Peyer's patch (tissue), 4 donors: Measurements from ENCODE around the gene MCF2L. TPM values are rescaled to one million over a fixed set of nuclear protein-coding genes. Genes with fewer than 3 reads are reported as not detected.
"Not testable (repeated sequence)": the region's sequence is repeated elsewhere in the genome, so short reads cannot be mapped to it uniquely, and the experiment has no call there.

Experiments
- DNase-seq, 3 donors: peaks; one replicate each; pipeline ENCODE4 v3.0.0-alpha.2; 2017 to 2019
- H3K27ac ChIP-seq, 4 donors: fragments of 200-600 bp; sonication (generic); one replicate each; pipeline ENCODE4 v1.5.1; 2016 to 2019
- H3K27me3 ChIP-seq, 2 donors: fragments of 200-600 bp; sonication (generic); one replicate each; pipeline ENCODE4 v1.5.1; 2019
- H3K36me3 ChIP-seq, 3 donors: fragments of 200-600 bp; sonication (generic); one replicate each; pipeline ENCODE4 v1.5.1; 2016 to 2019
- H3K4me1 ChIP-seq, 4 donors: fragments of 200-600 bp; sonication (generic); one replicate each; pipeline ENCODE4 v1.5.1; 2016 to 2019
- H3K4me3 ChIP-seq, 4 donors: fragments of 200-600 bp; sonication (generic); 1 replicate in 3 of 4; 2 replicates in 1 of 4; pipeline ENCODE4 v1.5.1; 2016 to 2019; ENCODE audit warnings: mild to moderate bottlenecking in 1 of 4
- H3K9me3 ChIP-seq, 4 donors: fragments of 200-600 bp; sonication (generic); one replicate each; pipeline ENCODE4 v1.5.1; 2016 to 2019; ENCODE audit warnings: mild to moderate bottlenecking in 1 of 4
- POLR2A ChIP-seq, 2 donors: fragments of 450-650 bp; IDR thresholded peaks; one replicate each; pipeline ENCODE4 v1.5.1; 2017; ENCODE audit warnings: antibody characterized with exemption in 2 of 2, mild to moderate bottlenecking in 2 of 2, moderate library complexity in 2 of 2
- total RNA-seq, 4 donors: library from RNA; depleted of rRNA; stranded (reverse); fragments of >200 nt; gene quantifications; one replicate each; pipeline ENCODE4 v1.1.0, GENCODE V29; 2016
- TF ChIP-seq, protein P1 (sequence below), 6 experiments: fragments of 450-650 bp in 4 of 6; fragments of 200-600 bp in 2 of 6; sonication (generic) in 1 of 6; IDR thresholded peaks; one replicate each; pipeline ENCODE4 v1.5.1; 2017 to 2019; ENCODE audit warnings: antibody characterized with exemption in 6 of 6, mild to moderate bottlenecking in 3 of 6, moderate library complexity in 1 of 6

The MCF2L gene
- total RNA-seq, 4 donors from 2014 or later: 81.4 to 165 (median 149) TPM

DNA sequence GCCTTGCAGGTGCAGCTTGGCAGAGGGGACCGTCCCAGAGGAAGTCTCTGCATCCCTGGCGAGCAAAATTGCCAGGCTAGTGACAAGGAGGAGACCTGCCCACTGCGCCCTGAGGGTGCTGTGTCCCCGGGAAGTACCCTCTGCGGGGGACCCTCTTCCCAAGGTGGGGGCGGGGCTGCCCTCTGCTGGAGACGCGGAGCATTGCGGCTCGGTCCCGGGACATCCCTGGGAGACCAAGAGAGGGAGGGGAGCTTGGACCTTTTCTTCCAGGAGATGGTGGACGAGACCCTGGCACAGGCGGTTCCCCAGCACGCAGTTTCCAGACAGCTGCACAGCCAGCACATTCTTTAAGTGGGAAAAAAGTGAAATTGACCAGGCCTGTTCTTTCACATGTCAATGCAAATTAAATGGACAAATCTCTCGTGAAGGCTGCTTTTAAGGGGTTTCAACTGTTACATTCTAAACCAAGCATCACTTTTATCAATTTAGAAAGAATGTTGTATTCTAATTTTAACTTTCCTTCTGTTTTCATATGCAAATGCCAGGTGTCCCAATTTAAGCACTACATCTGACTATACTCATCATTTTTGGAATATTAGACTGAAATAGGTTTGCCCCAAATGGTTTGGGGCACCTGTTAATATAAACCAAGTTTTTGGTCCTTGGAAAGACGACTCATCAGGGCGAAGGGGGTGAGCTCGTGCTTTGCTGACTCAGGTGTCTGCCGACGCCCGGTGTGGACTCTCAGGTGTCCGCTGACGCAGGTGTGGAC is 60.7 kb downstream of the MCF2L start:
- peak in 2 of 3 donors; percentile 59 to 65 for DNase-seq
- H3K4me3 ChIP-seq: no peak overlapping the region
- no peaks in the 10 kb centered on the region for H3K27me3 ChIP-seq
- H3K27ac ChIP-seq: no peak overlapping the region
- TF ChIP-seq POLR2A (IDR thresholded peaks at IDR 0.05): no peak
- TF ChIP-seq, protein P1, sequence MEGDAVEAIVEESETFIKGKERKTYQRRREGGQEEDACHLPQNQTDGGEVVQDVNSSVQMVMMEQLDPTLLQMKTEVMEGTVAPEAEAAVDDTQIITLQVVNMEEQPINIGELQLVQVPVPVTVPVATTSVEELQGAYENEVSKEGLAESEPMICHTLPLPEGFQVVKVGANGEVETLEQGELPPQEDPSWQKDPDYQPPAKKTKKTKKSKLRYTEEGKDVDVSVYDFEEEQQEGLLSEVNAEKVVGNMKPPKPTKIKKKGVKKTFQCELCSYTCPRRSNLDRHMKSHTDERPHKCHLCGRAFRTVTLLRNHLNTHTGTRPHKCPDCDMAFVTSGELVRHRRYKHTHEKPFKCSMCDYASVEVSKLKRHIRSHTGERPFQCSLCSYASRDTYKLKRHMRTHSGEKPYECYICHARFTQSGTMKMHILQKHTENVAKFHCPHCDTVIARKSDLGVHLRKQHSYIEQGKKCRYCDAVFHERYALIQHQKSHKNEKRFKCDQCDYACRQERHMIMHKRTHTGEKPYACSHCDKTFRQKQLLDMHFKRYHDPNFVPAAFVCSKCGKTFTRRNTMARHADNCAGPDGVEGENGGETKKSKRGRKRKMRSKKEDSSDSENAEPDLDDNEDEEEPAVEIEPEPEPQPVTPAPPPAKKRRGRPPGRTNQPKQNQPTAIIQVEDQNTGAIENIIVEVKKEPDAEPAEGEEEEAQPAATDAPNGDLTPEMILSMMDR (IDR thresholded peaks at IDR 0.05): peak in 5 of 6 experiments; percentile 44 to 74 (median 68)
- H3K36me3 ChIP-seq: no peaks in the 10 kb centered on the region
- no peaks in the 10 kb centered on the region for H3K9me3 ChIP-seq
- H3K4me1 ChIP-seq: no peaks in the 10 kb centered on the region

DNA sequence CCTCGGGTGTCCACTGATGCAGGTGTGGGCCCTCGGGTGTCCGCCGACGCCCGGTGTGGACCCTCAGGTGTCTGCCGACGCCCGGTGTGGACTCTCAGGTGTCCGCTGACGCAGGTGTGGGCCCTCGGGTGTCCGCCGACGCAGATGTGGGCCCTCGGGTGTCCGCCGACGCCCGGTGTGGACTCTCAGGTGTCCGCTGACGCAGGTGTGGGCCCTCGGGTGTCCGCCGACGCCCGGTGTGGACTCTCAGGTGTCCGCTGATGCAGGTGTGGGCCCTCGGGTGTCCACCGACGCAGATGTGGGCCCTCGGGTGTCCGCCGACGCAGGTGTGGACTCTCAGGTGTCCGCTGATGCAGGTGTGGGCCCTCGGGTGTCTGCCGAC is 61.2 kb downstream of the MCF2L start:
- H3K36me3 ChIP-seq, H3K9me3 ChIP-seq, H3K27ac ChIP-seq, DNase-seq, H3K4me1 ChIP-seq, H3K4me3 ChIP-seq, H3K27me3 ChIP-seq: not testable (repeated sequence)

DNA sequence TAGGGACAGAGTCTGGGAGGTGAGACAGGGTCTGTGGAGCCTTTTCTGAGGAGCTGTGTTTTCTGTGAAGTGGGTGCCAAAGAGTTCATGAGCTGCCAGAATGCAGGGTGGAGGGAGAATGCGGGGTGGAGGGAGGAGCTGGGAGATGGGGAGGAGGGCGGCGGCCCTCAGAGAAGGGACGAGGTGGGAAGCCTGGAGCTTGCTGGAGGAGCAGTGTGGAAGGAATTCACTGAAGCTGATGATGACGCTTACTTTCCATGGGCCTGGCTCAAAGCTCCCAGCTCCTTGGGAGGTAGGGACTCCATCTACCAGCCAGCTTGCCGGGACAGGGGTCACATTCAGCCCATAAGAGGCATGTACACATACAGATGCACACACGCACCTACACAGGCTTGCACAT is 62.5 kb downstream of the MCF2L start:
- no peak for DNase-seq
- Histone ChIP-seq H3K4me3 (no peak overlapping the region), H3K27ac (no peak overlapping the region), H3K9me3 (no peaks in the 10 kb centered on the region), H3K36me3 (no peaks in the 10 kb centered on the region), H3K27me3 (no peaks in the 10 kb centered on the region), H3K4me1 (no peaks in the 10 kb centered on the region)
- TF ChIP-seq, protein P1 (IDR thresholded peaks at IDR 0.05): no peak
- TF ChIP-seq POLR2A (IDR thresholded peaks at IDR 0.05): no peak

- Histone ChIP-seq H3K27me3 (no peaks in the 10 kb centered on the region), H3K36me3 (no peaks in the 10 kb centered on the region), H3K4me3 (no peak overlapping the region), H3K27ac (no peak overlapping the region), H3K4me1 (no peaks in the 10 kb centered on the region), H3K9me3 (no peaks in the 10 kb centered on the region)
- no peak for DNase-seq
- TF ChIP-seq, protein P1 (IDR thresholded peaks at IDR 0.05): no peak
- TF ChIP-seq POLR2A (IDR thresholded peaks at IDR 0.05): no peak
These were observed 63.3 kb downstream of the MCF2L start for GRCh38 chr13:113032291-113032690.

DNA sequence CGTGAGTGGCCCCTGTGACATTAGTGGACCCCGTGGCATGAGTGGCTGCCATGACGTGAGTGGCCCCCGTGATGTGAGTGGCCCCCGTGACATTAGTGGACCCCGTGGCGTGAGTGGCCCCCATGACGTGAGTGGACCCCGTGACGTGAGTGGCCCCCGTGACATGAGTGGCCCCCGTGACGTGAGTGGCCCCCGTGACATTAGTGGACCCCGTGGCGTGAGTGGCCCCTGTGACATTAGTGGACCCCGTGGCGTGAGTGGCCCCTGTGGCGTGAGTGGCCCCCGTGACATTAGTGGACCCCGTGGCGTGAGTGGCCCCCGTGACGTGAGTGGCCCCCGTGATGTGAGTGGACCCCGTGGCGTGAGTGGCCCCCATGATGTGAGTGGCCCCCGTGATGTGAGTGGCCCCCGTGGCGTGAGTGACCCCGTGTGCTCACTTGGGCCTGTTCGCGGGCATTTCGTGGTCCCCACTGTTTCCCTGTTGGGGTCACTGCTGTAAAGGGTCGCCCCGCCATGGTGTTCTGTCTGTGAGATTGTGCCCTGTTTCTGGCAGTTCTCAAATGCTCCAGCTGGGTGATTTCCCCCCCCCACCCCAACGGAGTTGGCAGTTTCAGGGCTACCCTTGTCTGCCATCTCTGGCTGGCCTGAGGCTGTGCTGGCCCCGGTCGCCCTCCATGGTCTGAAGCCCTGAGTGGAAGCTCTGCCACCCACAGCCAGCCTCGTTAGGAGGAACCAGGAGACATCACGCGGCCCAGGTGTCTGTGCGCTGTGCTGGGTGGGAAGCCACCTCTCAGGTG is 64.2 kb downstream of the MCF2L start:
- H3K4me3 ChIP-seq: no peak overlapping the region
- no peak for DNase-seq
- H3K36me3 ChIP-seq: no peaks in the 10 kb centered on the region
- H3K9me3 ChIP-seq: no peaks in the 10 kb centered on the region
- H3K4me1 ChIP-seq: no peaks in the 10 kb centered on the region
- H3K27ac ChIP-seq: no peak overlapping the region
- H3K27me3 ChIP-seq: no peaks in the 10 kb centered on the region
- no peak for TF ChIP-seq POLR2A (IDR thresholded peaks at IDR 0.05)
- TF ChIP-seq, protein P1 (IDR thresholded peaks at IDR 0.05): no peak
